GM21526 (cell line): Measurements from ENCODE around the gene PRR20G.
"Not testable (repeated sequence)": the region's sequence is repeated elsewhere in the genome, so short reads cannot be mapped to it uniquely, and the experiment has no call there.

Experiments used
- ATAC-seq: cut with Tn5 transposase; IDR thresholded peaks from one replicate; pipeline ENCODE4 v1.9.1; 2021; ENCODE audit warnings: moderate library complexity; ENCODE audit not compliant: unreplicated experiment, low FRiP score

The PRR20G gene

GRCh38 chr3:127287840-127288239 lies at the start of gene PRR20G:
Gene PRR20G, minus strand, starts transcription at chr3:127288046. Its CDS starts 681 bp downstream, at chr3:127287365.
- ATAC-seq = no peak

DNA sequence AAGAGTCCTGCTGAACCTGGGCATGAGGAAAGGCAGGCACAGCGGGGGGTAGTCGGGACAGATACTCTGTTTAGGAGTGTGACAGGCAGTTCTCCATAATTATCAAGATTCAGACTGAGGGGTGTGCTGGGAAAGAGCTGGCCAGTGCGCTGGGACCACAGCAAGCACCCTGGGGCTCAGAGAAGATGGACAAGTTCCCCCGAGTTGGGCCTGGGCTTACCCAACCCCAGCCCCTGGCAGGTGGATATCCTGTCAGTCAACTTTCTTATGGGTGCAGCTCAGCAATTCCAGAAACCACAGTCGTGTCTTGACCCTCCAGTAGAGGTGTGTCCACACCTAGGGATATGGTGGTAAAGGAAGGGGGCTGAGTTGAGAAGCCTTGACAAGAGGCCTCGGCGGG lies 49.2 kb upstream of the PRR20G start:
- no peak for ATAC-seq

DNA sequence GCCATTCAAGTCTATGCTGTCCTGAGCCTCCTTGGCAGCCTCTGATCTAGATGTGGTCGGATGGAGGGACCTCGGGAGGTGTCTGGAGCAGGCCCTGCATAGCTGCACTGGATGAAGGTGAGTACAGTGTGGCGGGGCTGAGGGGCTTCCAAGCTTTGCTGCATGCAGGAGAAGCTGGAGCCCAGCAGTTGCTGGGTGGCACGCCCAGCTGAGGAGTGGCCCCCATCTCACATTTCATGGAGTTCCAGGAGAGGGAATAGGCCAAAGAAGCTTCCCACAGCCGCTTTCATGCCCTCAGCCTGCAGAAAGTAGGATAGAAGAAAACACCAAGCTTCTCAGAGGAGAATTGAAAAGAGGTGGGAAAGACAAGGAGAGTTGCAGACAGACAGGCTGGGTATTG lies 48.3 kb upstream of the PRR20G start:
- no peak for ATAC-seq

DNA sequence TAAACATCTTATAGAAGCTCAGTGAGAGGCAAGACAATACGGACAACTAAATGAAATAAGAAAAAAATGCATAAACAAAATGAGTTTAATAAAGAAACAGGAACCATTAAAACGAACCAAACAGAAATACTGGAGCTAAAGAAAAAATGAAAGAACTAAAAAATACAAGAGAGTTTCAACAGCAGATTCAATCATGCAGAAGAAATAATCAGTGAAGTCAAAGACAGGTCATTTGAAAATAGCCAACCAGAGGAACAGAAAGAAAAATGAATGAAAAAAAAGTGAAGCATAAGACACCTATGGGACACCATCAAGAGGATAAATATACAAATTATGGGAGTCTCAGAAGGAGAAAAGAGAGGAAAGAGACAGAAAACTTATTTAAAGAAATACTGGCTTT lies 42.5 kb upstream of the PRR20G start:
- ATAC-seq = no peak

DNA sequence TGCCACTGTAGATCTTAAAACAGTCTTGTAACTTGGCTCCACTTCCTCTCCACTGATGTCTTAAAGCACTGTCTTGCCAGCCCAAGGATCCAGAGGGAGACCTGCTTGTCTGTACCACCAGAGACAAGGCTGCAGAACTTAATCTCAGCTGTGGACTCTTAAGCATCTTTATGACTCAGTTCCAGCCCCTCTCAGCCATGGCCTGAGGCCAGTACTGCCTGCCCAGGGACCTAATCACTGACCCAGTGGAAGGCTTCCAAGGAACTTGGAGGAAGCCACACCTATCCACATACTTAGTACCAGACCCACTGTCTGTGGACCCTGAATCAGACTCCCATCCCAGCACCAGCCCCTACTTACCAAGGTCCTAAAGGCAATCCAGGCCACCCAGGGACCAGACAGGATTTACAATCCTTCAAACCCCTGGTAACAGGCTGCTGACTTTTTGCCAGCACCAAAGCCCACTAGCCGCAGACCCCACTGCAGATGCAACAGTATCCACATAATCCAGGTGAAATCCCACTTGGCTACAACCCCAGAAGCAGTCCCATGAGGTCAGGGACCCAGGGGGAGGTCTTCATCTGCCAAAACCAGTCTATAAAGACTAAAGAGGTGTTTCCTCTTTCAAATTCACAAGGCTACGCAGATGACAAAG lies 41.9 kb upstream of the PRR20G start:
- ATAC-seq = no peak

GRCh38 chr3:127328421-127328820 lies 40.6 kb upstream of the PRR20G start:
- ATAC-seq = no peak

GRCh38 chr3:127326341-127326740 lies 38.5 kb upstream of the PRR20G start:
- ATAC-seq = no peak

DNA sequence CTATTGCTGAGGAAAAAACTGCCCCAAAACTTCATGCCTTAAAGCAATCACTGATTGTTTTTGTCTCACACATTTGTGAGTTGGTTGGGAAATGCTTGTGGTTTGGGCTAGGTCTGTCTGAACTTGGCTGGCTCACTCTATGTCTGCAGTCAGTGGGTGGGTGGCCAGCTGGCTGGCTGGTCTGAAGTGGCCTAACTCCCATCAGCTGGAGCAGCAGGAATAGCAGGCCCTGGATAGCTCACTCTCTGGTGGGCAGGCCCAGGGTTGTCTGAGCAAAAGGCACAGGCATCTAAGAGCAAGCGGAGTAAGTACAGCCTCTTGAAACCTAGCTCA lies 37.7 kb upstream of the PRR20G start:
- ATAC-seq = no peak

DNA sequence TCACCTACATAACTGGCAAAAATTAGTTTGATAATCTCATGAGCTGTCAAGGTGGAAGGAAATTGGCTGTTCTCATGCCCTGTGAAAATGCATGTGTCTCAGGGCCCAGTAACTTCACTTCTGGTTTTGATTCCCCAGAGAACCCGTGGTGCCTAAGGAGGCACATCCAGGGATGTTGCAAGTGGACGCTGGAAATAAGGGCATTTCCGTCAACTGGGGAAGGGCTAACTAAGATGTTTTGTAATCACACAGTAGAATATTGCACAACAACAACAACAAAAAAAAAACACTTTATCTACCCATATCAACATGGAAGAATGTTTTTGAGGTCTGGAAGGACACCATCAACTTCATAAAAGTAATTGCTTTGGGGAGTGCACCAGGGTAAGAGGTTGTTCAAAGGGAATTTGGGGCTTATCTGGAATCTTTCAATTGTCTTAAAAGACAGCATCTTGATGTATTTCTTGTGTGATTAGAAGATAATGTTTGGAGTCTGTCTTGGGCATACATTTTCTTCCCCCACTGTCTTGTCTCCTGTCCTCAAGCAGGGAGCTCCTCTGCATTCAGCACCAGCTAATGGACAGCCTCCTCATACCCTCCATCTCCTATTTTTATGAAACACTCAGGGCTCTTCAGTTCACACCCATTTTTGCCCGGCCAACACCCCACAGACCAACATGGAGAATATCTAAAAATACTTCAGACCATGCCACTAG lies 37.2 kb upstream of the PRR20G start:
- ATAC-seq = no peak

DNA sequence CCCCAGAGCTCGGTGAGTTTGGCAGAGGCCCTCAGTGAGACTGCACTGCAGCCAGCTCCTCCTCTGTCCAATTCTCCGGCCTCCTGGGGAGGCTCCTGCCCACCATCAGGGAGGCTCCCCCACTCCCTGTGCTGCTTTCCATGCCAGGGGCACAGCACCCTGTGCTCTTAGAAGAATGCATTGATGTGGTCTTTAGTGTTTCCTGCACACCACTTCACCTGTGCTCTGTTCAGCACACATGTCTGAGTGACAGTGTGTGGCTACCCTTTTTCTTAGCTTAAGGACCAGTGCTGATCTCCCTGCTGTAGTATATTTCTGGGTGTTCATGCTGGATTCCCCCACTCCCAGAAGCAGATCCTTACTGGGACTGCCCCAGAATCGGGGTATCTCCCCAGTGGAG lies 36.2 kb upstream of the PRR20G start:
- ATAC-seq = no peak

DNA sequence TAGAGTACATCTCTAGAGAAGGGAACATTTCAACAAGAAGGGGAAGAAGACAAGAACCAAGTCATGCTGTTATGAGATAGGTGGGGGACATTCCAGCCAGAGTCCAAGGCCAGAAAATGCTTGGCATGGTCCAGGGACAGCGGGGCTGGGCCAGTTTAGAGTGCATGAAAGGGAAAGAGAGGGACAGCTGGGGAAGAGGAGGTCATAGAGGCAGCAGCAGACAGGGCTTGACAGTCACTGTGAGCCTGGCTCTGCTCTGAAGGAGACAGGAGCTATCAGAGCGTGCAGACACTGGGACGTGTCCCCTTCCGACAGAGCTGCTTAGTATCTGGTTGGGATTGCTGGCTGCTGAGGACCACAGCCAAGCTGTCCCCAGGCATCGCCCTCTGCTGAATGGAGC lies 35.7 kb upstream of the PRR20G start:
- ATAC-seq = no peak

DNA sequence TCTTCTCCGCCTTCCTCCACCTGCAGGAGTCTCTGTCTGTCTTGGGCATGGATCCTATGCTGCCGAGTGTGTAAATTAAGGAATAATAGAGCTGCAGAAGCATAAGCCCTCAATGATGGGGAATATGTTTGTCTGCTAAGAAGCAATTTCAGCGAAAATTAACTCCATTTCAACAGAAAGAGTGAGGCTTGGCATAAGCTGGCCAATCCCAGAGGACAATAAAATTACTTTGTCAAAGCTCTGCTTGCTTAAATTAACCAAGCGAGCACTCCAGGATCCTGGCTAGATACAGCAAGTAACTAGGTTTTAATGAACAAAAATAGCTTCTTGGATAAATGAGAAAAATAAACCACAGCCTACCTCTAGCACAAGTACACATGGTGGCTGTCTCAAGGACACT lies 33.5 kb upstream of the PRR20G start:
- ATAC-seq = no peak

- ATAC-seq = no peak
Measured at GRCh38 chr3:127320529-127321121, 32.8 kb upstream of the PRR20G start.

GRCh38 chr3:127316685-127317084 lies 28.8 kb upstream of the PRR20G start:
- ATAC-seq = no peak

- ATAC-seq = no peak
Measured at GRCh38 chr3:127312818-127313217, 25.0 kb upstream of the PRR20G start.

GRCh38 chr3:127308821-127309220 lies 21.0 kb upstream of the PRR20G start:
- ATAC-seq = not testable (repeated sequence)

GRCh38 chr3:127307916-127308315 lies 20.1 kb upstream of the PRR20G start:
- ATAC-seq = no peak

DNA sequence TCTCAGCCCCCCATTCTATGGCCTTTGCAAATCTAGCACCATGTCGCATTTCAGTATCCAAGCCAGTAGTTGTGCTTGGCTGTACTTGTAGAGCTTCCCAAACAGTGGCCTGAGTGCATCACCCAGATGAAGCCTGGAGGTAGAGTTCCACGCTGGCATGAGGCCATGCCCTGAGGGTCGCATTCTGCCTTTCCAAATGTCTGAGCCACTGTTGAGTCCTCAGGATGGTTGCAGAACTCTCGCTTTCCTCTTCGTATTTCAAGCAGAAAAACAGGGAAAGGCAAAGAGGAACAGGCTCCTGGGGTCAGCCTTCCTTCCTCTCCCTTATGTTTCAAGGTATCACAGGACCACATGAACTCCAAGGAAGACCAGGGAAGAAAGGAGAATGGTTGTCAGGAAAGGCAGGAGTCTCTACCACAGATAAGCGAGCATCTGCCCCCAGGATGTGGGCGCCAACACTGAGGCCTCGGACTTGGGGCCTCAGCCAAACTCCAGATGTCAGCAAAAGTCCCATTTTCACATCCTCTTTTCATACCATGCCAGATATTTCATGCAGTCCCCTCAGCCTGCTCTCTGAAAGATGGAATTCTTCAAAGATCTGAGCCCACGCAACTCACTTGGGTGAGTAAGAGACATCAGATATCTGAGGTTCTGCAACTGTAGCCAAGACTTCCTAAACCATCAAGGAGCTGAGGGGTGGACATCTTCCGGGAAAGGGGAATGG lies 19.4 kb upstream of the PRR20G start:
- ATAC-seq = no peak

- no peak for ATAC-seq
Measured at GRCh38 chr3:127306361-127307111, 18.7 kb upstream of the PRR20G start.

DNA sequence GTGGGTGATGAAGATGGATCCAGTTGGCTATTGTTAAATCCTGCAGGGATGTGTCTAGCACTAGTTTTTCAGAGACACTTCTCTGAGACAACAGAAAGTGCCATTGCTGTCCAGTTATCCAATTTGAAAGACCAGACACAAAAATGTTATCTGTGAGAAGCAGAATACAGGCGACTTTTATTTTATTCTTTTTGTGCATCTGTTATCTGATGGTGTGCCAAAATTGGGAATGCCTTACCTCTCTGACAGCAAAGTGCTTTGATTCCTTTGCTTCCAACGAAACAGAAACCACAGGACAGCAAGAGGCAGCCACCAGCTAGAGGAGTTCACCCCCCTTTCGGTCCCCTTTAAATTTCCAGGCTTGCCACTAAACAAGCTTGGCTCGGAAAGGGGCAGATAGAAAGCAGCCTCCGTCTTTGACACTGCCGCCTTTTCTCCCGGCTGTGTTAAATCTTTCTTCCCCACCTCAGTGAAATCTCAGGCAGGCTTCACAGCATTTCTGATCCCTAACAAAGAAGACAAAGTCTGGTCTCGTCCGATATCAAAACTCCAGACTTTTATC lies 17.7 kb upstream of the PRR20G start:
- no peak for ATAC-seq
